ENCODE results near the gene DCDC2C.

GRCh38 chr2:3885629-3886628 lies 182.6 kb downstream of the DCDC2C start:
- TF ChIP-seq CTCF (IDR thresholded peaks at IDR 0.05; ENCODE audit: low read depth, low read length) (no peak), EZH2phosphoT487 (IDR thresholded peaks at IDR 0.05; ENCODE audit: low read depth) (no peak)
